A673 (cell line): ENCODE data around the gene ROBO2.

Source experiments
- EZH2 ChIP-seq: fragments of 200-600 bp; sonication (generic); IDR thresholded peaks from 2 replicates; pipeline ENCODE4 v1.6.1; 2017; ENCODE audit warnings: borderline replicate concordance, low read depth, mild to moderate bottlenecking, mixed read lengths, antibody characterized with exemption, low read length; ENCODE audit not compliant: poor library complexity, severe bottlenecking
- TF ChIP-seq, protein P1 (sequence below): fragments of 300-800, 200-600 bp; sonication (generic); conservative IDR thresholded peaks from 2 replicates; pipeline ENCODE4 v1.5.1; 2017; ENCODE audit warnings: low read depth, mild to moderate bottlenecking, antibody characterized with exemption, low read length, moderate library complexity, mixed read lengths

DNA sequence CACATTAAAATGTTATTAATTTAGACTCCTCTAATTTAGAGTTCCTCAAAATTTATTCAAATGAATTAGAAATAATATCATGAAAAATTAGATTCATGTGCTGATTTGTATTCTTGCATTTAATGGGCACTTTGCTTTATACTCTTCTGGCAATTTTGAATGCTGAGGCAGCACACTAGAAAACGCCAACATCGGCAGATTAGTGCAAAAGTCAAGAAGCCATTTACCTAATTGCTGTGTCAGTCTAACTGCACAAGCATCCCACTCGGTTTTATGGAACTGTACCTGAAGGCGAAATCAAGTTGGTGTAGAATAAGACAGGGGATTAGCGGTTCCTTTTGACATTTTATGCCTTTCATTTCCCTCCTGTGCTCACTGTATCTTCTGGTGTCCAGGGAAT lies 382.0 kb downstream of the ROBO2 start:
- TF ChIP-seq, protein P1, sequence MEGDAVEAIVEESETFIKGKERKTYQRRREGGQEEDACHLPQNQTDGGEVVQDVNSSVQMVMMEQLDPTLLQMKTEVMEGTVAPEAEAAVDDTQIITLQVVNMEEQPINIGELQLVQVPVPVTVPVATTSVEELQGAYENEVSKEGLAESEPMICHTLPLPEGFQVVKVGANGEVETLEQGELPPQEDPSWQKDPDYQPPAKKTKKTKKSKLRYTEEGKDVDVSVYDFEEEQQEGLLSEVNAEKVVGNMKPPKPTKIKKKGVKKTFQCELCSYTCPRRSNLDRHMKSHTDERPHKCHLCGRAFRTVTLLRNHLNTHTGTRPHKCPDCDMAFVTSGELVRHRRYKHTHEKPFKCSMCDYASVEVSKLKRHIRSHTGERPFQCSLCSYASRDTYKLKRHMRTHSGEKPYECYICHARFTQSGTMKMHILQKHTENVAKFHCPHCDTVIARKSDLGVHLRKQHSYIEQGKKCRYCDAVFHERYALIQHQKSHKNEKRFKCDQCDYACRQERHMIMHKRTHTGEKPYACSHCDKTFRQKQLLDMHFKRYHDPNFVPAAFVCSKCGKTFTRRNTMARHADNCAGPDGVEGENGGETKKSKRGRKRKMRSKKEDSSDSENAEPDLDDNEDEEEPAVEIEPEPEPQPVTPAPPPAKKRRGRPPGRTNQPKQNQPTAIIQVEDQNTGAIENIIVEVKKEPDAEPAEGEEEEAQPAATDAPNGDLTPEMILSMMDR = no peak
- TF ChIP-seq EZH2 = no peak
